Erythroblast (primary cell): ENCODE data around the gene ARL15.

Experiments used
- DNase-seq, 2 experiments: peaks; one replicate each; lab custom pipeline; 2025; lab: John Stamatoyannopoulos, UW
- GATA1 ChIP-seq: IDR thresholded peaks from 2 replicates; pipeline ENCODE4 v1.6.1; 2011; ENCODE audit warnings: low read depth, mild to moderate bottlenecking, control low read depth, low read length, moderate library complexity
- POLR2A ChIP-seq: IDR thresholded peaks from 2 replicates; pipeline ENCODE4 v1.6.1; 2011; ENCODE audit warnings: mild to moderate bottlenecking, low read length

ARL15 gene

GRCh38 chr5:54305737-54306136, 4.6 kb downstream of the ARL15 start:
- TF ChIP-seq POLR2A: no peak
- no peak for TF ChIP-seq GATA1
- DNase-seq: no peak

- TF ChIP-seq POLR2A (no peak), GATA1 (no peak)
- DNase-seq: no peak
Observed at GRCh38 chr5:54304040-54304439, 6.3 kb downstream of the ARL15 start.

- TF ChIP-seq POLR2A: no peak
- no peak for DNase-seq
Observed at GRCh38 chr5:54302267-54302687, 8.1 kb downstream of the ARL15 start.

- no peak for DNase-seq
- TF ChIP-seq POLR2A (no peak), GATA1 (no peak)
Observed at GRCh38 chr5:54301849-54302248, 8.5 kb downstream of the ARL15 start.

GRCh38 chr5:54301220-54301619, 9.2 kb downstream of the ARL15 start:
- TF ChIP-seq GATA1 (no peak), POLR2A (no peak)
- no peak for DNase-seq

GRCh38 chr5:54298947-54299346, 11.4 kb downstream of the ARL15 start:
- DNase-seq: no peak
- TF ChIP-seq GATA1 (no peak), POLR2A (no peak)

- no peak for DNase-seq
- no peak for TF ChIP-seq GATA1
- no peak for TF ChIP-seq POLR2A
Observed at GRCh38 chr5:54296386-54296785, 14.0 kb downstream of the ARL15 start.

- TF ChIP-seq GATA1 (no peak), POLR2A (no peak)
- no peak for DNase-seq
Observed at GRCh38 chr5:54295651-54296276, 14.6 kb downstream of the ARL15 start.

GRCh38 chr5:54294097-54294667, 16.2 kb downstream of the ARL15 start:
- DNase-seq: peak; percentile 24 to 49
- TF ChIP-seq GATA1 (no peak), POLR2A (no peak)

GRCh38 chr5:54292866-54293265, 17.5 kb downstream of the ARL15 start:
- DNase-seq: peak; percentile 20 to 27
- TF ChIP-seq POLR2A: no peak
- no peak for TF ChIP-seq GATA1

GRCh38 chr5:54291498-54291897, 18.9 kb downstream of the ARL15 start:
- DNase-seq: no peak
- TF ChIP-seq POLR2A: no peak
- no peak for TF ChIP-seq GATA1

GRCh38 chr5:54289769-54290168, 20.6 kb downstream of the ARL15 start:
- TF ChIP-seq GATA1: no peak
- no peak for TF ChIP-seq POLR2A
- DNase-seq: no peak

- TF ChIP-seq POLR2A (no peak), GATA1 (no peak)
- DNase-seq: no peak
Observed at GRCh38 chr5:54288568-54289217, 21.7 kb downstream of the ARL15 start.

GRCh38 chr5:54285686-54286085, 24.7 kb downstream of the ARL15 start:
- TF ChIP-seq POLR2A (no peak), GATA1 (no peak)
- no peak for DNase-seq

- no peak for DNase-seq
- TF ChIP-seq GATA1: no peak
- TF ChIP-seq POLR2A: no peak
Observed at GRCh38 chr5:54284586-54284985, 25.8 kb downstream of the ARL15 start.
